ENCODE measurements around the gene EIF1AD.

EIF1AD gene

DNA sequence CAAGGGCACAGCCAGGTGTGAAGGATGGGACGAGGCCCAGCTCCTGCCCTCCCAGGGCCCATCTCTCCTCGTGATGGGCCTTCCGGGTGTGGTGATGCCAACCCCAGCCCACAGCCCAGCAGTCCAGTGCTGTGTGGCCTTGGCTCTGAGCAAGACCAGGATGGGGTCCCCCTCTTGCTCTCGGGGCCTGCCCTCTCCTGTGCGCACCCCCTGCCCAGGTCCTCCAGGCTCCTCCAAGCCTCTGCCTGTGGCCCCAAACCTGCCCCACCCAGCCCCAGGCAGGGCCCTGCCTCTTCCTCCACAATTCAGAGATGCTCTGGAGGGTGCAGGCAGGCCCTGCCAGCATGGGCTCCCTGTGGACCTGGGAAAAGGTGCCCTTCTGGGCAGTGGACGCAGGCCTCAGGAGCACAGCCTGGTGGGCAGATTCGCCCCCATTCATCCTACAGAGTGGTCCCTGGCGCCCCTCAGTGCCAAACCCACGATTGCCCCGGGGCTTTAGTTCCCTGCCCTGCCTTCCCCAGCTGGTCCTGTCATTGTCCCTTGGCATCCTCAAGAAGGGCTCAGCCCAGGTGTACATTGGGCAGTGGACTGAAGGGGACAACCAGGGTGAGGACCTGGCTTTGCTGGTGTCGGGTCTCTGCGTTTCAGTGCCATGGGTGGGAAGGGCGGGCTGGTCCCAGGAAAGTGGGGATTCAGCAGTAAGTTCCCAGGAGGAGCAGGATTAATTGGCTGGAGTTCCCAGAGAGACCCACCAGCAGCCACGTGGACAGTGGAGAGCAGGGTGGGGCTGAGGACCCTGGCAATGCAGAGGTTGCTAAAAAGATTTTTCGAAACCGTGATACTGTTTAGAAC, 19.8 kb downstream of the EIF1AD start:
- ATAC-seq, result peak; percentile 29
- TF ChIP-seq, protein P1, sequence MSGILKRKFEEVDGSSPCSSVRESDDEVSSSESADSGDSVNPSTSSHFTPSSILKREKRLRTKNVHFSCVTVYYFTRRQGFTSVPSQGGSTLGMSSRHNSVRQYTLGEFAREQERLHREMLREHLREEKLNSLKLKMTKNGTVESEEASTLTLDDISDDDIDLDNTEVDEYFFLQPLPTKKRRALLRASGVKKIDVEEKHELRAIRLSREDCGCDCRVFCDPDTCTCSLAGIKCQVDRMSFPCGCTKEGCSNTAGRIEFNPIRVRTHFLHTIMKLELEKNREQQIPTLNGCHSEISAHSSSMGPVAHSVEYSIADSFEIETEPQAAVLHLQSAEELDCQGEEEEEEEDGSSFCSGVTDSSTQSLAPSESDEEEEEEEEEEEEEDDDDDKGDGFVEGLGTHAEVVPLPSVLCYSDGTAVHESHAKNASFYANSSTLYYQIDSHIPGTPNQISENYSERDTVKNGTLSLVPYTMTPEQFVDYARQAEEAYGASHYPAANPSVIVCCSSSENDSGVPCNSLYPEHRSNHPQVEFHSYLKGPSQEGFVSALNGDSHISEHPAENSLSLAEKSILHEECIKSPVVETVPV (CRISPR knock-in tag; IDR thresholded peaks at IDR 0.05), result no peak
- TF ChIP-seq, protein P2, sequence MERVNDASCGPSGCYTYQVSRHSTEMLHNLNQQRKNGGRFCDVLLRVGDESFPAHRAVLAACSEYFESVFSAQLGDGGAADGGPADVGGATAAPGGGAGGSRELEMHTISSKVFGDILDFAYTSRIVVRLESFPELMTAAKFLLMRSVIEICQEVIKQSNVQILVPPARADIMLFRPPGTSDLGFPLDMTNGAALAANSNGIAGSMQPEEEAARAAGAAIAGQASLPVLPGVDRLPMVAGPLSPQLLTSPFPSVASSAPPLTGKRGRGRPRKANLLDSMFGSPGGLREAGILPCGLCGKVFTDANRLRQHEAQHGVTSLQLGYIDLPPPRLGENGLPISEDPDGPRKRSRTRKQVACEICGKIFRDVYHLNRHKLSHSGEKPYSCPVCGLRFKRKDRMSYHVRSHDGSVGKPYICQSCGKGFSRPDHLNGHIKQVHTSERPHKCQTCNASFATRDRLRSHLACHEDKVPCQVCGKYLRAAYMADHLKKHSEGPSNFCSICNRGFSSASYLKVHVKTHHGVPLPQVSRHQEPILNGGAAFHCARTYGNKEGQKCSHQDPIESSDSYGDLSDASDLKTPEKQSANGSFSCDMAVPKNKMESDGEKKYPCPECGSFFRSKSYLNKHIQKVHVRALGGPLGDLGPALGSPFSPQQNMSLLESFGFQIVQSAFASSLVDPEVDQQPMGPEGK (CRISPR knock-in tag; IDR thresholded peaks at IDR 0.05; ENCODE audit: borderline replicate concordance), result no peak
- TF ChIP-seq ZNF8 (CRISPR knock-in tag; IDR thresholded peaks at IDR 0.05) (no peak), SNAI2 (CRISPR knock-in tag; IDR thresholded peaks at IDR 0.05) (no peak), RARB (CRISPR knock-in tag; IDR thresholded peaks at IDR 0.05) (no peak)

- TF ChIP-seq ZNF70 (CRISPR knock-in tag; IDR thresholded peaks at IDR 0.05) (no peak), CSDC2 (CRISPR knock-in tag; IDR thresholded peaks at IDR 0.05) (no peak), TSHZ2 (CRISPR knock-in tag; IDR thresholded peaks at IDR 0.05) (no peak), SNAI2 (CRISPR knock-in tag; IDR thresholded peaks at IDR 0.05) (no peak), GLIS3 (CRISPR knock-in tag; IDR thresholded peaks at IDR 0.05) (no peak)
- peak; percentile 7 for ATAC-seq
Measured at GRCh38 chr11:65981101-65981740, 20.7 kb downstream of the EIF1AD start.

GRCh38 chr11:65979261-65979759, 22.6 kb downstream of the EIF1AD start:
- TF ChIP-seq ZFP30 (CRISPR knock-in tag; IDR thresholded peaks at IDR 0.05) (no peak), ZNF565 (CRISPR knock-in tag; conservative IDR thresholded peaks at IDR 0.05; ENCODE audit: low read depth) (no peak), ZNF8 (CRISPR knock-in tag; IDR thresholded peaks at IDR 0.05) (no peak), ARNTL (CRISPR knock-in tag; IDR thresholded peaks at IDR 0.05; ENCODE audit: borderline replicate concordance, low read depth) (no peak), BACH2 (CRISPR knock-in tag; IDR thresholded peaks at IDR 0.05; ENCODE audit: borderline replicate concordance) (no peak), TSHZ2 (CRISPR knock-in tag; IDR thresholded peaks at IDR 0.05) (no peak), SNAI2 (CRISPR knock-in tag; IDR thresholded peaks at IDR 0.05) (no peak), ISL1 (CRISPR knock-in tag; IDR thresholded peaks at IDR 0.05) (no peak), CREB5 (CRISPR knock-in tag; IDR thresholded peaks at IDR 0.05; ENCODE audit: low read depth) (no peak), ZFP3 (CRISPR knock-in tag; IDR thresholded peaks at IDR 0.05) (no peak), ESRRG (CRISPR knock-in tag; IDR thresholded peaks at IDR 0.05) (no peak), OSR1 (CRISPR knock-in tag; IDR thresholded peaks at IDR 0.05) (no peak), TOX (CRISPR knock-in tag; IDR thresholded peaks at IDR 0.05; ENCODE audit: borderline replicate concordance) (no peak), PPARA (CRISPR knock-in tag; IDR thresholded peaks at IDR 0.05; ENCODE audit: borderline replicate concordance) (no peak), ZC3H10 (CRISPR knock-in tag; IDR thresholded peaks at IDR 0.05) (no peak), ZNF70 (CRISPR knock-in tag; IDR thresholded peaks at IDR 0.05) (no peak), CSDC2 (CRISPR knock-in tag; IDR thresholded peaks at IDR 0.05) (no peak), RARB (CRISPR knock-in tag; IDR thresholded peaks at IDR 0.05) (no peak)
- TF ChIP-seq, protein P2 (CRISPR knock-in tag; IDR thresholded peaks at IDR 0.05; ENCODE audit: borderline replicate concordance), result no peak
- TF ChIP-seq, protein P1 (CRISPR knock-in tag; IDR thresholded peaks at IDR 0.05), result no peak
- ATAC-seq, result no peak

Measured in SK-N-SH treated with all-trans-retinoic acid at 6 μM for 48 hours (cell line).